HG03108 (cell line): ENCODE results near the gene WRAP53.

Source experiments
- ATAC-seq: cut with Tn5 transposase; IDR thresholded peaks from one replicate; pipeline ENCODE4 v1.9.1; 2021; ENCODE audit warnings: moderate library complexity; ENCODE audit not compliant: unreplicated experiment

Gene WRAP53

GRCh38 chr17:7707858-7708750 is 19.8 kb downstream of the WRAP53 start:
- no peak for ATAC-seq

- no peak for ATAC-seq
Observed at GRCh38 chr17:7709031-7709430, 20.8 kb downstream of the WRAP53 start.

- ATAC-seq: no peak
Observed at GRCh38 chr17:7710301-7710700, 22.0 kb downstream of the WRAP53 start.

DNA sequence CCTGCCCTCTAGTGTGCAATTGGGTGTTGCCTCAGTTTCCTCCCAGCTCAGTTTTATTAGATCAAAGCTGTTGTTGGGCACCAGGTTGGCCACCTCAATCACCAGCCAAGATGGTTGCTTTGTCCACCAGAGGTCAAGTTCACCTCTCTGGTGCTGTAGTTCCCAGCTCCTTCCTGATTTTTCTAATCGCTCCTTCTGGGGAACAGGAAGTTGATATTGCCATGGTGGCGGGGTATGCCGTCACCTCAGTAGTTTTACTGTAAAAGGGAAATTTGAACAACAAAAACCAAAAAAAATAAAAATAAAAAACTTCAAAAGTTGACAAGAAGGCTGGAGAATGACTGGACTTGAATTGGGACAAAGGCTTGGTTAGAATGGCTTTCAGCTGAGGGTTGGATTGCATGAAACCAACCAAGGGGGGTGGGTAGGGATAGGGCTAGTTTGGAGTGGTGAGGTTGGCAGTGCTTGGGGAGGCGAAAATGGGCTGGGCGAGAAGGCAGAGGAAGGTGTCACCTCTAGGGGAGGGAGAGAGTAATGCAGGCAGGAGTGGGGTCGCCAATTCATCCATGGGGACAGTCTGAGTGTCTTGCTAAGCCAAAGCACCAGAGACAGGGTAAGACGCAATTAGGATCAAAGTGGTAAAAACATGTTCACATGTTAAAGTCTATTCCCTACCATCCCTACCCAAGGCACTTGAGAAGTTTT is 22.9 kb downstream of the WRAP53 start:
- ATAC-seq: no peak

- ATAC-seq: no peak
Observed at GRCh38 chr17:7712111-7712771, 24.0 kb downstream of the WRAP53 start.

DNA sequence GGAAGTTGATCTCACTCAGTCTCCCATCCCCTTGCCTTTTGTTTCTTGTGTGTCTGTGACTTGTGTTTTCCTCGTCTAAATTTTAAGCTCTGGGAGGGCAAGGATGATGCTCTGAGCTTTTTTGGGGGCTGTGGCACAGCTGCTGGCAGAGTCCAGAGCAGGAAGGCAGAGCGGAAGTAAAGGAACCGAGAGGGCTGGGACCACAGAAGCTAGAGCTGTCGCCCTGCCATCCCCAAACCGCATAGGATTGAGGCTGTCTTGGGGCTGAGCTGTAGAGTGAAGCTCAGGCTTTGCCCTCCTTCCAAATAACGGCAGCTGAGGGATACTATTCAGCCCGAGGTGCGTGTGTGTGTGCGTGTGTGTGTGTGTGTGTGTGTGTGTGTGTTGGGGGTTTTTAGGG is 25.5 kb downstream of the WRAP53 start:
- ATAC-seq: no peak

DNA sequence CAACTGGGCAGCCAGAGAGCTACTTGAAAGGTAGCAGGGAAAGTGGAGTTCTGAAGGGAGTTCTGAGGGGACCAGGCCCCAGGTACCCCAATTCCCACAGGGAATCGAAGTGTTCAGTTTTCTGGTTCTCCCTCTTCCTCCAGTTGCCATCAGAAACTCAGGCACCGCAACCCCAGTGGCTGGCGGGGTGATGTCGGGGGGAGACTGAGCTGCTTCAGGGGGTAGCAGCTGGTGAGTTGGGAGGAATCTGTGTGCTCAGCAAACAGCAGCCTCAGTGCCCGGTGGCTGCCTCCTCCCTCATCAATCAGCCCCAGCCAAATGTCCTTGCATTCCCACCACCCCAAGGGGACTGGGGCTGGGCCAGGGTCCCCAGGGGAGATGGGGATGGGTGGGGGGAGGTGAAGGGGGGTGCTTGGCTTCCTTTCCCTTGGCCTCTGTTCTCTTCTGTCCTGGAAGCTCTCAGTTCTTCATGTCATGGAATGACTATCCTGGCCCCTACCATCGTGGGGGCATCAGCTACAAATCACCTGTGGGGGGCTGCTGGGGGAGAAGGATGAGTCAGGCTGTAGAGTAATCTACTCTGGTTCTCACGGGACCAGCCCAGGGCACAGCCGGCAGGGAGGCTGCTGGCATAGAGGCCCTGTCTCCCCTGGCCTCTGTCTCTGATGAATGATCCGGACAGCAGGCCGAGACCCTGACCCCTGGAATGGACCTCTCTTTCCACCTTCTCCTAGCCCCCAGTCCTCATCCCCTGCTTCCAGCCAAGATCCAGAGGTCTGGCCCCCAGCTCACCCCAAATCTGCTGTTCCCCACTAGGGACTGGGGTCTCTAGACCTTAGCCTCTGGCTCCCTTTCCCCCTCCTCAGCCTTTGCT is 26.7 kb downstream of the WRAP53 start:
- no peak for ATAC-seq

DNA sequence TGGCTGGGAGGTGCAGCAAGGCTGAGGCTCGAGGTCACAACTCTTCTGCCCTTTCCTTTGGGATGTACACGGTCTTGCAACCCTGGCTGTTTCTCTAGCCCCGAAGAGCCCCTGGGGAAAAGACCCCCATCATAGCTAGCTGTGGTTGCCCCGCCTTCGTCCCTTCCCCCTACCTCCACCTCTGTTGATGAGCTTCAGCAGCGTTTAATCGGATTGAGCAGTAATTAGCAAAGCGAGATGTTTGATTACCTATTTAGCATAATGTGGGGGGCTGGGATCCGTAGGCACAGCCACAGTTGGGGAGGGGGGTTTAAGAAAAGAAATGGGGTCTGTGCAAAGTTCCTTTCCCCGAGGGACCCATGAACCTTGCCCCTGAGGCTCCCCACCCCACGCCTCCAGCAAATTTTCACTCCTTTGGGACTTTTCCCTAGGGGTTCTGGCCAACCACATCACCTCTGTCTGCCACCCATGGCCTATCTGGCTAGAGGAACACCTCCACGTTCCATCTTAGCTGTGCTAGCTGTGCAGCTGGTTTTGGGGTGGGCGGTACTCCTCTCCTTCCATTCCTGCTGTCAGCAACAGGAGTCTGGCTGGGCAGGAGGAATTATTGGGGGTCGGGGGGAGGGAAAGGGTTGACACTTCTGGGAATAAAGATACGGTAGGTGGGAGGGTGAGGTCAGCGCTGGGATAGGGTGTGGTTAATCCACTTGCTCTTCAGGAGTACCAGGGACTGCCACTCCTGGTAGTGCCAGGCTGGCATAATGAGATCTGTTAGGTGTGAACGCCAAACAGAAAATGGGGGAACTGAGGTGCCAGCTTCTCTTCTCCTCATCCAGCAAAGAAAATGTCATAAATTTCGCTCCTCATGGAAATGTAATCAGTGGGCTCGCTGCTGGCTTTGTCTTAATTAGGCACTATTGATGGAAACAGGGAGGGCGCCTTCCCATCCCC is 27.9 kb downstream of the WRAP53 start:
- no peak for ATAC-seq

- ATAC-seq: no peak
Observed at GRCh38 chr17:7716901-7717755, 28.9 kb downstream of the WRAP53 start, which contains the start of gene DNAH2. TSS of gene DNAH2 (plus strand) at chr17:7717744. CDS start at chr17:7719735, 1,991 bp downstream.

- no peak for ATAC-seq
Observed at GRCh38 chr17:7717756-7718350, 29.6 kb downstream of the WRAP53 start.

DNA sequence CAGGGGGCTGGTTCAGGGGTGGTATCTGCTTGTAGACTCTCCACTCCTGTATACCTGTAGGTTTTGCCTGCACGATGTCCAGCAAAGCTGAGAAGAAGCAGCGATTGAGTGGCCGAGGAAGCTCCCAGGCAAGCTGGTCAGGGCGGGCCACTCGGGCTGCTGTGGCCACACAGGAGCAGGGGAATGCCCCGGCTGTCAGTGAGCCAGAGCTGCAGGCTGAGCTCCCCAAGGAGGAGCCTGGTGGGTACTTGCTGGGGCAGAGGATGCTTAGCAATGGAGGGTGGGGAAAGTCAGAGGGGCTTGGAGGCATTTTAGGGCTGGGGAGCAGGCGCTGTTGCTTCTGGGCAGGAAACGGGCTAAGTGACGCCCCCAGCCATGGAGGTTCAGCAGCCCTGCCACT is 31.4 kb downstream of the WRAP53 start:
- no peak for ATAC-seq

- ATAC-seq: no peak
Observed at GRCh38 chr17:7720125-7720524, 31.8 kb downstream of the WRAP53 start.

- ATAC-seq: no peak
Observed at GRCh38 chr17:7721612-7722011, 33.3 kb downstream of the WRAP53 start.

GRCh38 chr17:7727886-7728285 is 39.6 kb downstream of the WRAP53 start:
- ATAC-seq: no peak

GRCh38 chr17:7729816-7730215 is 41.5 kb downstream of the WRAP53 start:
- no peak for ATAC-seq

DNA sequence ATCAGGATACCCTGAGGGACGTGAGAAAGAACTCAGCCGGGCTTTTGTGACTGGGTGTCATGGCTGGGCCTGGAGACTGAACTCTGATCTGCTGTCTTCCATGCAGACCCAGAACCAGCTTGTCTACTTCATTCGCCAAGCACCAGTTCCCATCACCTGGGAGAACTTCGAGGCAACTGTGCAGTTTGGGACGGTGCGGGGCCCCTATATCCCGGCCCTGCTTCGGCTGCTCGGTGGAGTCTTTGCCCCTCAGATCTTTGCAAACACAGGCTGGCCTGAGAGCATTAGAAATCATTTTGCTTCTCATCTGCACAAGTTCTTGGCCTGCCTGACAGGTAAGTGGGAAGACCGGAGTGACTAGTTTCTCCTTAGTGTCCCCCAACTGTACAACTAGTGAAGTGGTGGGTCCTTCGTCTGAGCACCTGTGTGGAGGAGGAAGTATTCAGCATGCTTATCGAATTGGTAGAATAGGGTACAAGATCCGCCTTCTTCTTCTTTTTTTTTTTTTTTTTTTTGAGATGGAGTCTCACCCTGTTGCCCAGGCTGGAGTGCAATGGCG is 44.8 kb downstream of the WRAP53 start:
- ATAC-seq: no peak

GRCh38 chr17:7737601-7738000 is 49.3 kb downstream of the WRAP53 start:
- no peak for ATAC-seq

DNA sequence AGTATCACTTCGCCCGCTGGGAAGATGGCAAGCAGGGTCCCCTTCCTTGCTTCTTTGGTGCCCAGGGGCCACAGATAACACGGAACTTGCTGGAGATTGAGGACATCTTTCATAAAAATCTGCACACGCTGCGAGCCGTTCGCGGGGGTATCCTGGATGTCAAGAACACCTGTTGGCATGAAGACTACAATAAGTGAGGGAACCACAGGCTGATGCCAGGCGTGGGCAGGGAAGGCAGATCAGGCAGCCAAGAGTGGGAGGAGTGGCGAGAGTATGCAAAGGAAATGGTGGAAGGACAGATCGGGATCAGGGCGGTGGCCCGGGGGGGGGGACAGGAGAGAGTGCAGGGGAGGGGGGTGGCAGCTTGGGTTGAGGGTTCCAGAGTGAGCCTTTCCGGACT is 51.5 kb downstream of the WRAP53 start:
- no peak for ATAC-seq
